ENCODE measurements around the gene NANOS3. TPM values are rescaled to one million over a fixed set of nuclear protein-coding genes. Genes with fewer than 3 reads are reported as not detected.

Gene NANOS3
- total and polyA plus RNA-seq, 9 of the 15 experiments (the other 6 are each of a cell fraction or from before 2014, with no cell fraction given), result not detected

DNA sequence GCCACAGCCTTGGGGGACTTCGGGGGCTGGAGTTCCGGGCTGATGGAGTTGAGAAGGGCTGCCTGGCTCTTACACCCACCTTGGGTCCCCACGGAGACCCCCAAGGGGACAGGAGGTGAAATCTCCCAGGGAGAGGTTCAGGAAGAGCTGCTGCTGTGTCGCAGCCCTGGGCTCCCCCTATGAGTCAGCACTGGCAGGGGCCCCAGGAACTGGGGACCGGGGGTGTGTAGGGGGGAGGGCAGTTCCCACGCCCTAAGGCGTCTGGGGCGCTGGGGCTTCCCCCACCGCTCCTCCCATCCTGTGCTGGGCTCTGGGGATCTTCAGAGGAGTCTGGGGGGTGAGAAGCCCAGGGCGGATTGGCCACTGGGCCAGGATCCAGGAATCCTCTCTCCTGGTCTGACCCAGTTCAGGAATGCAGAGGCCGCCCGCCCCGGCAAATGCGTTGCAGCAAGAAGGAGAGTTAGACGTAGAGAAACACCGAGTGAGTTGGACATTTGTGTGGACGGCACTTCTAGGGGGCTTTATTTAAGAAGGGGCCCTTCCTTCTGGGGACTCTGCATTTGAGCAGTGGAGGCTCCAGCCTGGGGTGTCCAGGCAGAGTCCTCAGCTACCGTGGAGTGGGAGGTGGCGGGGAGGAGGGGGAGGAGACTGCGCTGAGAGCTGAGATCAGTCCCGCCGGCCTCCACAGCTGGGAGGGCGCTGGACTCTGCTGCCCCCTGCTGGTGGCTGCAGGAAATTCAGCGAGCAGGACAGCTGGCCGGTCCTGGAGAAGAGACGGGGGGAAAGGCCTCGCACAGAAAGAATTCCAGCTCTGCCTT lies 15.0 kb upstream of the NANOS3 start (continued):
- TF ChIP-seq FOXP1 (CRISPR knock-in tag; IDR thresholded peaks at IDR 0.05) (0 out of 2 replicates have a peak, but pooled peaks have one; percentile 37), WHSC1 (IDR thresholded peaks at IDR 0.05; ENCODE audit: low read length) (no peak), CTBP1 (IDR thresholded peaks at IDR 0.05; ENCODE audit: borderline replicate concordance) (0 out of 2 replicates have a peak, but pooled peaks have one; percentile 22), SMAD2 (IDR thresholded peaks at IDR 0.05; ENCODE audit: low read depth, low read length) (no peak), SMARCA4 (IDR thresholded peaks at IDR 0.05) (no peak; the same call in 1 of the 2 replicates), TEAD2 (tag; IDR thresholded peaks at IDR 0.05) (no peak), ZNF707 (CRISPR knock-in tag; conservative IDR thresholded peaks at IDR 0.05) (no peak), MYC (IDR thresholded peaks at IDR 0.05; ENCODE audit: low read depth, low read length) (peak; percentile 55; the same call in 1 of the 2 replicates), MYC (CRISPR knock-in tag; IDR thresholded peaks at IDR 0.05; ENCODE audit: borderline replicate concordance, low read depth) (no peak), MTA1 (IDR thresholded peaks at IDR 0.05; ENCODE audit: borderline replicate concordance) (peak; percentile 33; the same call in 1 of the 2 replicates), U2AF1 (optimal IDR thresholded peaks at IDR 0.05; ENCODE audit: low read depth, low read length) (no peak), FOSL1 (tag; conservative IDR thresholded peaks at IDR 0.05) (peak; percentile 93), ARID1B (IDR thresholded peaks at IDR 0.05) (peak; percentile 57), KDM2B (CRISPR knock-in tag; IDR thresholded peaks at IDR 0.05) (no peak), ZKSCAN1 (IDR thresholded peaks at IDR 0.05; ENCODE audit: low read depth, low read length) (0 out of 2 replicates have a peak, but pooled peaks have one; percentile 27), RNF2 (IDR thresholded peaks at IDR 0.05) (0 out of 2 replicates have a peak, but pooled peaks have one; percentile 19), E2F3 (CRISPR knock-in tag; IDR thresholded peaks at IDR 0.05) (no peak), CEBPB (tag; IDR thresholded peaks at IDR 0.05) (no peak), MYBL2 (IDR thresholded peaks at IDR 0.05; ENCODE audit: low read depth) (no peak), MYBL2 (CRISPR knock-in tag; IDR thresholded peaks at IDR 0.05; ENCODE audit: borderline replicate concordance) (no peak), SMAD4 (CRISPR knock-in tag; conservative IDR thresholded peaks at IDR 0.05) (peak; percentile 68; the same call in 1 of the 2 replicates), HMGN3 (IDR thresholded peaks at IDR 0.05; ENCODE audit: borderline replicate concordance, extremely low read depth, insufficient read length, low read depth, low read length) (peak; percentile 55), EWSR1 (IDR thresholded peaks at IDR 0.05; ENCODE audit: borderline replicate concordance, low read depth, partially characterized antibody) (no peak), POLR2AphosphoS2 (IDR thresholded peaks at IDR 0.05; ENCODE audit: low read length) (no peak), POLR2B (IDR thresholded peaks at IDR 0.05; ENCODE audit: low read depth, partially characterized antibody) (peak; percentile 21), TGIF2 (CRISPR knock-in tag; IDR thresholded peaks at IDR 0.05) (no peak), NEUROD1 (IDR thresholded peaks at IDR 0.05; ENCODE audit: borderline replicate concordance, low read depth, low read length, partially characterized antibody) (peak; percentile 40), MTF1 (CRISPR knock-in tag; IDR thresholded peaks at IDR 0.05; ENCODE audit: borderline replicate concordance) (no peak), POLR2H (tag; IDR thresholded peaks at IDR 0.05; ENCODE audit: low read depth) (no peak), HEY1 (CRISPR knock-in tag; IDR thresholded peaks at IDR 0.05; ENCODE audit: borderline replicate concordance) (no peak)
- TF ChIP-seq, protein P1, sequence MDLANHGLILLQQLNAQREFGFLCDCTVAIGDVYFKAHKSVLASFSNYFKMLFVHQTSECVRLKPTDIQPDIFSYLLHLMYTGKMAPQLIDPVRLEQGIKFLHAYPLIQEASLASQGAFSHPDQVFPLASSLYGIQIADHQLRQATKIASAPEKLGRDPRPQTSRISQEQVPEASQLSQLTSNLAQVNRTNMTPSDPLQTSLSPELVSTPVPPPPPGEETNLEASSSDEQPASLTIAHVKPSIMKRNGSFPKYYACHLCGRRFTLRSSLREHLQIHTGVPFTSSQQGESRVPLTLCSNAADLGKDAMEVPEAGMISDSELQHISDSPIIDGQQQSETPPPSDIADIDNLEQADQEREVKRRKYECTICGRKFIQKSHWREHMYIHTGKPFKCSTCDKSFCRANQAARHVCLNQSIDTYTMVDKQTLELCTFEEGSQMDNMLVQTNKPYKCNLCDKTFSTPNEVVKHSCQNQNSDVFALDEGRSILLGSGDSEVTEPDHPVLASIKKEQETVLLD (IDR thresholded peaks at IDR 0.05), result peak; percentile 41; the same call in 1 of the 2 replicates
